Nephron (organoid): Measurements from ENCODE around the gene SMPD3.

Source experiments
- H3K27ac Mint-ChIP-seq, 3 experiments: 2 replicates each; pipeline ENCODE4 v1.8.0; 2020; ENCODE audit warnings: mixed read lengths in 3 of 3, mild to moderate bottlenecking in 2 of 3, moderate library complexity in 1 of 3
- H3K27me3 Mint-ChIP-seq: 2 replicates; pipeline ENCODE4 v1.8.0; 2021; ENCODE audit warnings: low read depth, mild to moderate bottlenecking, moderate library complexity, mixed read lengths
- H3K36me3 Mint-ChIP-seq: 2 replicates; pipeline ENCODE4 v1.8.0; 2020; ENCODE audit warnings: low read depth, mixed read lengths
- H3K4me1 Mint-ChIP-seq: 2 replicates; pipeline ENCODE4 v1.8.0; 2020; ENCODE audit warnings: mixed read lengths
- H3K4me3 Mint-ChIP-seq, 3 experiments: 2 replicates each; pipeline ENCODE4 v1.8.0; 2020; ENCODE audit warnings: mild to moderate bottlenecking in 3 of 3, mixed read lengths in 3 of 3, moderate library complexity in 2 of 3
- H3K9me3 Mint-ChIP-seq: 2 replicates; pipeline ENCODE4 v1.8.0; 2020; ENCODE audit warnings: mixed read lengths
- CTCF ChIP-seq, 3 experiments: fragments of 200-600 bp; sonication (generic); IDR thresholded peaks; one replicate each; pipeline ENCODE4 v1.5.0; 2021; ENCODE audit warnings: antibody characterized with exemption in 3 of 3; ENCODE audit not compliant: unreplicated experiment in 3 of 3

The SMPD3 gene

DNA sequence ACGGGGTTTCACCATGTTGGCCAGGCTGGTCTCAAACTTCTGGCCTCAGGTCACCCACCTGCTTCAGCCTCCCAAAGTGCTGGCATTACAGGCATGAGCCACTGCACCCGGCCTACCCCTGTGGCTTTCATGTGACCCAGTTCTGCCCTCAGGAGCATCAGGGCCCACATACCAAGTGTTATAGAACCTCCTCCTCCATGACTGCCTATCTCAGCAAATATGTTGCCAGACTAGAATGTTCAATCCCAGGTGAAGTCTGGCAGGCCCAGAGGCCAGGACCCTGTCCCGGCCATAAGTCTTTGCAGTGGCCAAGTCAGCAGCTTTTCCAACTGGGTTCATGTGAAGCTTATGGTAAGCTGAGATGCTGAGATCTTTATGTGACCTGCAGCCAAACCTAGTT is 9.8 kb upstream of the SMPD3 start:
- H3K4me3 Mint-ChIP-seq, result no peak overlapping the region
- no peak overlapping the region for H3K27ac Mint-ChIP-seq
- no peaks in the 10 kb centered on the region for H3K4me1 Mint-ChIP-seq

DNA sequence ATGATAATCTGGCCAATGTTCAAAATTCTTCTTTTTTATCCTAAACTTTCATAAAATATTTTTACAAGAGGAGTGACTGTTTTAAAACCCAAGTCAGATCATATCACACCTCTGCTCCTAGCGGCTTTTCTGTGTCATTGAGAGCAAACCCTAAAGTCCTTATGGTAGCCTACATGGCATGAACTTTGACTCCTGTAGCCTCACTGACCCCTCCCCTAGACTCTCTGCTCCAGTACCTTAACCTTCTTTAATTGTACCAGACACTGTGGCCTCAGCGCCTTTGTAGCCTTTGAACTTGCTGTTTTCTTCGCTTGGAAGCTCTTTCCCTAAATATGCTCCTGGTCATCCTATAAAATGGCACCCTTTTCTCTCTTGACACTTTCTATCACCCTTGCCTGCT is 7.3 kb upstream of the SMPD3 start:
- no peaks in the 10 kb centered on the region for H3K9me3 Mint-ChIP-seq

More for the DNA sequence above, 9.8 kb upstream of the SMPD3 start:
- Mint-ChIP-seq H3K9me3 (no peaks in the 10 kb centered on the region), H3K36me3 (no peaks in the 10 kb centered on the region), H3K27me3 (peaks cover 8% of the 10 kb centered on the region)
- no peak for TF ChIP-seq CTCF (IDR thresholded peaks at IDR 0.05; ENCODE audit: unreplicated experiment in 3 of 3)

DNA sequence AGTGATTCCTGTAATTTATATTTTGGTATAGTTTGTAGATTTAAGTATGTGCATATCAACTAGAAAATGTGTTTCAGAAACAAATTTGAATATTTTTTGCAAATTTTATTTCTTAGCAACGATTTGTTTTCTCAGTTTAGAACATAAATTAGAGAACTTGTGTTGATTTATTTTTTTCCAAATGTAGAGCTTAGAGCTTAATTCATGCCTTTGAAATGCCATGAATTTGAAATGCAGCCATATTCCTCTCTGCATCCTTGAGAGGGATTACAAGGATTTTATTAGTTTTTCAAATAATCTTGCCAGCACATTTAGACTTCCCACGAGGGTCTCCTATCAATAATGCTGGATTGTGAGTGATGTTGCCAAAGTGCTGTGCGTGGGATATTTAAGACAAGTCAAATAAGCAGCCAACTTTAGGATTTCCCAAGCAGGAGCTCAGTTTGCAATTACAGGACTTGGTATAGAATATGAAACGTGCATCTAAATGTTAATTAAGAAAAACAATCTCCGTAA is 6.7 kb upstream of the SMPD3 start:
- Mint-ChIP-seq H3K9me3 (no peaks in the 10 kb centered on the region), H3K27me3 (peaks cover 5% of the 10 kb centered on the region), H3K27ac (no peak overlapping the region), H3K4me1 (no peaks in the 10 kb centered on the region), H3K4me3 (no peak overlapping the region), H3K36me3 (no peaks in the 10 kb centered on the region)
- no peak for TF ChIP-seq CTCF (IDR thresholded peaks at IDR 0.05; ENCODE audit: unreplicated experiment in 3 of 3)

More for the DNA sequence above, 7.3 kb upstream of the SMPD3 start:
- Mint-ChIP-seq H3K4me3 (no peak overlapping the region), H3K27me3 (peaks cover 8% of the 10 kb centered on the region), H3K4me1 (no peaks in the 10 kb centered on the region), H3K36me3 (no peaks in the 10 kb centered on the region), H3K27ac (no peak overlapping the region)
- no peak for TF ChIP-seq CTCF (IDR thresholded peaks at IDR 0.05; ENCODE audit: unreplicated experiment in 3 of 3)

DNA sequence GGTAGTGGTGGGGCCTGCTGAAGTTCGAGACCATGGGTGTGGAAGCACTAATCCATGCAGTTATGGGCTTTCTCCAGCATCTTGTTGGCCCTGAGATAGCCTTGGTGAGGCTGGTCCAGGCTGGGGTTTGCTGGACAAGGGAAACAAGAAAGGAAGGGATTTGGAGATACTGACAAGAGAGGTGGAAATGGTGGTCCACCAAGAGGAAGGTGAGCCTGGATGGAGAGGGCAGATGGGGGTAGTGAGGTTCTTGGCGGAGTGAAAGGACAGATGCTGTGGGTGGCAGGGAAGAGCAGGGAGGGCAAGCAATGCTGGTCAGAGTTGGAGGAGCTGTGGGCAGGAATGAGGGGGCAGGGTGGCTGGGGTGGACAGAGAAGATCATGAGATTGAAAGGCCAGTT is 5.5 kb upstream of the SMPD3 start:
- no peaks in the 10 kb centered on the region for H3K9me3 Mint-ChIP-seq
- no peak overlapping the region for H3K27ac Mint-ChIP-seq
- H3K4me3 Mint-ChIP-seq, result no peak overlapping the region
- H3K36me3 Mint-ChIP-seq, result no peaks in the 10 kb centered on the region
- no peaks in the 10 kb centered on the region for H3K27me3 Mint-ChIP-seq
- peaks cover under 1% of the 10 kb centered on the region for H3K4me1 Mint-ChIP-seq
- no peak for TF ChIP-seq CTCF (IDR thresholded peaks at IDR 0.05; ENCODE audit: unreplicated experiment in 3 of 3)

- Mint-ChIP-seq H3K36me3 (no peaks in the 10 kb centered on the region), H3K9me3 (no peaks in the 10 kb centered on the region), H3K27ac (no peak overlapping the region), H3K4me3 (no peak overlapping the region), H3K27me3 (peaks cover 13% of the 10 kb centered on the region), H3K4me1 (peaks cover 5% of the 10 kb centered on the region)
- no peak for TF ChIP-seq CTCF (IDR thresholded peaks at IDR 0.05; ENCODE audit: unreplicated experiment in 3 of 3)
Measured at GRCh38 chr16:68452176-68452575, 3.9 kb upstream of the SMPD3 start.

- H3K36me3 Mint-ChIP-seq, result no peaks in the 10 kb centered on the region
- no peaks in the 10 kb centered on the region for H3K9me3 Mint-ChIP-seq
- H3K27ac Mint-ChIP-seq, result no peak overlapping the region
- H3K4me3 Mint-ChIP-seq, result no peak overlapping the region
- TF ChIP-seq CTCF (IDR thresholded peaks at IDR 0.05; ENCODE audit: unreplicated experiment in 3 of 3), result no peak
- H3K27me3 Mint-ChIP-seq, result peaks cover 13% of the 10 kb centered on the region
- H3K4me1 Mint-ChIP-seq, result peaks cover 5% of the 10 kb centered on the region
Measured at GRCh38 chr16:68451676-68452075, 3.4 kb upstream of the SMPD3 start.
